ENCODE data around the gene H2BK1. TPM values are rescaled to one million over a fixed set of nuclear protein-coding genes. Genes with fewer than 3 reads are reported as not detected.

H2BK1 gene
- total and polyA plus RNA-seq, 8 donors = not detected

GRCh38 chr7:151248346-151249033 lies 38.2 kb upstream of the H2BK1 start, which contains the start of gene SMARCD3:
Gene SMARCD3 (minus strand): TSS chr7:151248694. CDS start chr7:151248562, 132 bp downstream.
- intact Hi-C loops (cut with DNase I) = loop anchor here in 1 of 3 donors (10.0 kb wide), 1 partner anchor 56 kb away; no protein-coding TSS in a partner anchor
- peaks cover 25 to 34% (median 30%) of the 10 kb centered on the region in 3 donors for H3K4me1 ChIP-seq
- peak within 1 kb of the TSS; percentile 45 to 64 (median 53) for H3K4me3 ChIP-seq
- ATAC-seq (peak; percentile 47 to 64 (median 56)), FAIRE-seq (no peak), DNase-seq (peak; percentile 70 to 88 (median 75))
- H3K9me3 ChIP-seq = no peaks in the 10 kb centered on the region
- WGBS, 2 donors = 0 to 1% methylated on average over 57 to 71 of the region's 71 CpGs
- TF ChIP-seq CTCF (IDR thresholded peaks at IDR 0.05) = no peak
- H3K36me3 ChIP-seq = no peaks in the 10 kb centered on the region
- peak within 1 kb of the TSS; percentile 80 to 88 (median 82) for H3K27ac ChIP-seq
- H3K27me3 ChIP-seq = no peaks in the 10 kb centered on the region

GRCh38 chr7:151247611-151248345 lies 37.5 kb upstream of the H2BK1 start:
- no peaks in the 10 kb centered on the region for H3K36me3 ChIP-seq
- peak overlapping the region; percentile 80 to 88 (median 82) for H3K27ac ChIP-seq
- WGBS, 2 donors = 6% methylated on average over 25 to 29 of the region's 29 CpGs
- TF ChIP-seq CTCF (IDR thresholded peaks at IDR 0.05) = no peak
- peaks cover 25 to 34% (median 30%) of the 10 kb centered on the region in 3 donors for H3K4me1 ChIP-seq
- ATAC-seq (peak in 3 of 4 donors; percentile 1 to 6 (median 1)), DNase-seq (peak in 2 of 6 donors; percentile 34 to 68), FAIRE-seq (no peak)
- H3K27me3 ChIP-seq = no peaks in the 10 kb centered on the region
- no peaks in the 10 kb centered on the region for H3K9me3 ChIP-seq
- intact Hi-C loops (cut with DNase I) = loop anchor here in 1 of 3 donors (10.0 kb wide), 1 partner anchor 57 kb away; no protein-coding TSS in a partner anchor
- peak overlapping the region; percentile 45 to 64 (median 53) for H3K4me3 ChIP-seq

GRCh38 chr7:151246851-151247580 lies 36.7 kb upstream of the H2BK1 start:
- Histone ChIP-seq H3K27me3 (no peaks in the 10 kb centered on the region), H3K9me3 (no peaks in the 10 kb centered on the region), H3K4me1 (peaks cover 25 to 34% (median 30%) of the 10 kb centered on the region in 3 donors), H3K27ac (peak overlapping the region in 2 of 4 donors; percentile 80 to 88), H3K36me3 (no peaks in the 10 kb centered on the region), H3K4me3 (peak overlapping the region in 2 of 4 donors; percentile 60 to 64)
- DNase-seq = peak in 1 of 6 donors; percentile 53
- WGBS, 2 donors = 44 to 50% methylated on average over 4 of the region's 4 CpGs
- no peak for TF ChIP-seq CTCF (IDR thresholded peaks at IDR 0.05)
- intact Hi-C loops (cut with DNase I) = loop anchor here in 1 of 3 donors (10.0 kb wide), 1 partner anchor 58 kb away; no protein-coding TSS in a partner anchor
- ATAC-seq = no peak
- no peak for FAIRE-seq

GRCh38 chr7:151246102-151246850 lies 36.0 kb upstream of the H2BK1 start:
- no peak for ATAC-seq
- no peak for FAIRE-seq
- WGBS, 2 donors = 77 to 84% methylated on average over 13 of the region's 13 CpGs
- Histone ChIP-seq H3K36me3 (no peaks in the 10 kb centered on the region), H3K27ac (no peak overlapping the region), H3K9me3 (no peaks in the 10 kb centered on the region), H3K4me3 (no peak overlapping the region), H3K4me1 (peaks cover 24 to 33% (median 30%) of the 10 kb centered on the region in 3 donors), H3K27me3 (no peaks in the 10 kb centered on the region)
- intact Hi-C loops (cut with DNase I) = loop anchor here in 1 of 3 donors (10.0 kb wide), 1 partner anchor 59 kb away; no protein-coding TSS in a partner anchor
- peak in 1 of 6 donors; percentile 49 for DNase-seq
- no peak for TF ChIP-seq CTCF (IDR thresholded peaks at IDR 0.05)

All from pancreas (tissue), 10 donors.